ENCODE measurements around the gene IFIT5.
A peak's percentile ranks its signal among the peaks of the same experiment; 100 is the strongest.

- TF ChIP-seq CTCF (IDR thresholded peaks at IDR 0.05): peak in 2 of 12 donors; percentile 12 to 14
- peak in 1 of 2 donors; percentile 6 for TF ChIP-seq POLR2A (IDR thresholded peaks at IDR 0.05)
Measured at GRCh38 chr10:89414879-89415821, 782 bp downstream of the IFIT5 start.

All from heart left ventricle (tissue), 13 donors.